Lower lobe of right lung (tissue), 2 donors: Measurements from ENCODE around the gene SGK1. TPM values are rescaled to one million over a fixed set of nuclear protein-coding genes. Genes with fewer than 3 reads are reported as not detected.

Experiments used
- ATAC-seq, 2 donors: fragments of 200-7000 bp; cut with Tn5 transposase; one replicate each; pipeline ENCODE4 v1.9.1; 2020 to 2022; ENCODE audit warnings: mild to moderate bottlenecking in 2 of 2, moderate library complexity in 2 of 2
- DNase-seq: peaks from one replicate; pipeline ENCODE4 v3.0.0-alpha.2; 2020
- H3K27ac ChIP-seq: fragments of 200-600 bp; one replicate; pipeline ENCODE4 v1.8.0; 2022
- H3K27me3 ChIP-seq: fragments of 200-600 bp; one replicate; pipeline ENCODE4 v1.8.0; 2022; ENCODE audit warnings: low read depth
- H3K36me3 ChIP-seq: fragments of 200-600 bp; one replicate; pipeline ENCODE4 v1.8.0; 2022; ENCODE audit warnings: mild to moderate bottlenecking
- H3K4me1 ChIP-seq: fragments of 200-600 bp; one replicate; pipeline ENCODE4 v1.8.0; 2022
- H3K4me3 ChIP-seq: fragments of 200-600 bp; one replicate; pipeline ENCODE4 v1.8.0; 2022; ENCODE audit warnings: mild to moderate bottlenecking
- H3K9me3 ChIP-seq: fragments of 200-600 bp; one replicate; pipeline ENCODE4 v1.8.0; 2022
- CTCF ChIP-seq: fragments of 200-600 bp; IDR thresholded peaks from one replicate; pipeline ENCODE4 v1.8.0; 2022; ENCODE audit warnings: antibody characterized with exemption, mild to moderate bottlenecking
- intact Hi-C: fragments of 100-400 bp; cut with DNase I; formaldehyde crosslinking; loops from one replicate; pipeline ENCODE4 v1.11.0; 2022
- total RNA-seq: library from RNA; stranded (reverse); fragmentation: NEBNext Ultra II Directional; extraction: Animal tissue kit (Norgen Biotek cat#: 25700); gene quantifications from one replicate; pipeline ENCODE4 v1.2.1, GENCODE V29; 2021
- donor health status: DM: no; HTN: yes; CAD: no; lungs with severe emphysema.

Gene SGK1
- total RNA-seq, 1 donor from 2014 or later = 195 TPM

GRCh38 chr6:134296762-134297161 lies 21.1 kb downstream of the SGK1 start:
- Histone ChIP-seq H3K4me3 (no peak overlapping the region), H3K27me3 (no peaks in the 10 kb centered on the region), H3K9me3 (no peaks in the 10 kb centered on the region), H3K36me3 (no peaks in the 10 kb centered on the region), H3K4me1 (peaks cover 7% of the 10 kb centered on the region), H3K27ac (peak overlapping the region; percentile 51)
- ATAC-seq = no peak
- intact Hi-C loops = no loop called here
- TF ChIP-seq CTCF = no peak
- no peak for DNase-seq

- peak overlapping the region; percentile 51 for H3K27ac ChIP-seq
- no peaks in the 10 kb centered on the region for H3K36me3 ChIP-seq
- no peak for TF ChIP-seq CTCF
- peak; percentile 86 to 92 for ATAC-seq
- H3K27me3 ChIP-seq = no peaks in the 10 kb centered on the region
- H3K4me3 ChIP-seq = no peak overlapping the region
- peaks cover 7% of the 10 kb centered on the region for H3K4me1 ChIP-seq
- no peak for DNase-seq
- intact Hi-C loops = no loop called here
- H3K9me3 ChIP-seq = no peaks in the 10 kb centered on the region
These were observed 21.9 kb downstream of the SGK1 start for GRCh38 chr6:134295953-134296553.

GRCh38 chr6:134293659-134294161 lies 24.2 kb downstream of the SGK1 start:
- no peaks in the 10 kb centered on the region for H3K9me3 ChIP-seq
- DNase-seq (no peak), ATAC-seq (no peak)
- no peaks in the 10 kb centered on the region for H3K27me3 ChIP-seq
- H3K36me3 ChIP-seq = no peaks in the 10 kb centered on the region
- H3K4me3 ChIP-seq = no peak overlapping the region
- no peak overlapping the region for H3K27ac ChIP-seq
- TF ChIP-seq CTCF = no peak
- peaks cover 7% of the 10 kb centered on the region for H3K4me1 ChIP-seq
- intact Hi-C loops = no loop called here

GRCh38 chr6:134291156-134291555 lies 26.8 kb downstream of the SGK1 start:
- intact Hi-C loops = no loop called here

GRCh38 chr6:134289204-134289575 lies 28.7 kb downstream of the SGK1 start:
- no peak for DNase-seq
- ATAC-seq = no peak
- no peak overlapping the region for H3K27ac ChIP-seq
- no peak overlapping the region for H3K4me3 ChIP-seq
- intact Hi-C loops = no loop called here
- no peak for TF ChIP-seq CTCF
- H3K27me3 ChIP-seq = no peaks in the 10 kb centered on the region
- H3K9me3 ChIP-seq = no peaks in the 10 kb centered on the region
- no peaks in the 10 kb centered on the region for H3K4me1 ChIP-seq
- H3K36me3 ChIP-seq = no peaks in the 10 kb centered on the region

More at GRCh38 chr6:134291156-134291555, 26.8 kb downstream of the SGK1 start:
- no peak overlapping the region for H3K4me3 ChIP-seq
- no peaks in the 10 kb centered on the region for H3K9me3 ChIP-seq
- H3K27ac ChIP-seq = no peak overlapping the region
- ATAC-seq (no peak), DNase-seq (no peak)
- peaks cover 3% of the 10 kb centered on the region for H3K4me1 ChIP-seq
- TF ChIP-seq CTCF = no peak
- H3K36me3 ChIP-seq = no peaks in the 10 kb centered on the region
- H3K27me3 ChIP-seq = no peaks in the 10 kb centered on the region
